Heart left ventricle (tissue), 13 donors: ENCODE data around the gene CD22.
"Not testable (repeated sequence)": the region's sequence is repeated elsewhere in the genome, so short reads cannot be mapped to it uniquely, and the experiment has no call there.

Experiments used
- POLR2A ChIP-seq, 2 donors: fragments of 450-650 bp; IDR thresholded peaks; one replicate each; pipeline ENCODE4 v1.6.1; 2017; ENCODE audit warnings: antibody characterized with exemption in 2 of 2, mild to moderate bottlenecking in 2 of 2, moderate library complexity in 2 of 2
- TF ChIP-seq, protein P1 (sequence below), 12 donors: fragments of 200-600 bp; sonication (generic) in 4 of 12; IDR thresholded peaks; one replicate each; pipeline versions ENCODE4 v1.5.0 to v1.8.0; 2018 to 2022; ENCODE audit warnings: antibody characterized with exemption in 12 of 12, mild to moderate bottlenecking in 5 of 12
- donor health status: ischemic (EF 13 %, LVEDD 7.1; RV severe dilation, severe dysfunction).
- donor health status: DM: no; HTN: yes; CAD: no.
- donor health status: DM: no; HTN: no; CAD: no.
- donor health status: ischemic (EF 25% LVEDD 6.9; RV normal size, moderate dysfunction).
- donor health status: ischemic (EF 25% LVEDD 5.7; RV mildly dilated, moderate dysfunction).
- donor health status: ischemic (EF 35%, LVEDD 5.7; RV mildly dilated, moderate dysfunction).
- donor health status: nonischemic (EF 11% LVEDD 7.7; RV severe dilation, severe dysfunction).
- donor health status: DM: yes; HTN: yes; CAD: no.
- donor health status: PGD.
- donor health status: ischemic (EF 29% LVEDD 5.4; RV normal size, mild dysfunction).
- donor health status: nonischemic (EF 23%, LVEDD 6.1; RV moderate dilation, normal function).

GRCh38 chr19:35285465-35285864 is 43.5 kb upstream of the CD22 start:
- TF ChIP-seq POLR2A (IDR thresholded peaks at IDR 0.05), result not testable (repeated sequence)
- TF ChIP-seq, protein P1, sequence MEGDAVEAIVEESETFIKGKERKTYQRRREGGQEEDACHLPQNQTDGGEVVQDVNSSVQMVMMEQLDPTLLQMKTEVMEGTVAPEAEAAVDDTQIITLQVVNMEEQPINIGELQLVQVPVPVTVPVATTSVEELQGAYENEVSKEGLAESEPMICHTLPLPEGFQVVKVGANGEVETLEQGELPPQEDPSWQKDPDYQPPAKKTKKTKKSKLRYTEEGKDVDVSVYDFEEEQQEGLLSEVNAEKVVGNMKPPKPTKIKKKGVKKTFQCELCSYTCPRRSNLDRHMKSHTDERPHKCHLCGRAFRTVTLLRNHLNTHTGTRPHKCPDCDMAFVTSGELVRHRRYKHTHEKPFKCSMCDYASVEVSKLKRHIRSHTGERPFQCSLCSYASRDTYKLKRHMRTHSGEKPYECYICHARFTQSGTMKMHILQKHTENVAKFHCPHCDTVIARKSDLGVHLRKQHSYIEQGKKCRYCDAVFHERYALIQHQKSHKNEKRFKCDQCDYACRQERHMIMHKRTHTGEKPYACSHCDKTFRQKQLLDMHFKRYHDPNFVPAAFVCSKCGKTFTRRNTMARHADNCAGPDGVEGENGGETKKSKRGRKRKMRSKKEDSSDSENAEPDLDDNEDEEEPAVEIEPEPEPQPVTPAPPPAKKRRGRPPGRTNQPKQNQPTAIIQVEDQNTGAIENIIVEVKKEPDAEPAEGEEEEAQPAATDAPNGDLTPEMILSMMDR (IDR thresholded peaks at IDR 0.05), result not testable (repeated sequence)
